NCI-H2196 (cell line): ENCODE data around the gene ALG12.

ENCODE experiments used
- DNase-seq: peaks from one replicate; lab custom pipeline; 2025; ENCODE audit not compliant: unreplicated experiment; lab: John Stamatoyannopoulos, UW

Gene ALG12

GRCh38 chr22:49850959-49851802 is 67.1 kb downstream of the ALG12 start:
- no peak for DNase-seq
